DND-41 (cell line): ENCODE data around the gene ARHGAP27.

ENCODE experiments used
- CTCF ChIP-seq: IDR thresholded peaks from 2 replicates; pipeline ENCODE4 v1.5.1; 2012; ENCODE audit warnings: borderline replicate concordance, low read length, moderate library complexity, mild to moderate bottlenecking; ENCODE audit not compliant: poor library complexity, severe bottlenecking; ENCODE audit errors: extremely low read depth
- EZH2 ChIP-seq: IDR thresholded peaks from 3 replicates; pipeline ENCODE4 v1.6.1; 2012; ENCODE audit warnings: borderline replicate concordance, low read depth, mild to moderate bottlenecking, moderate library complexity, low read length, inconsistent platforms; ENCODE audit not compliant: severe bottlenecking

- no peak for TF ChIP-seq CTCF
- no peak for TF ChIP-seq EZH2
These were observed 9.2 kb downstream of the ARHGAP27 start for GRCh38 chr17:45423304-45423974.
